GM19438 (cell line): ENCODE data around the gene HDAC4.
"Not testable (repeated sequence)": the region's sequence is repeated elsewhere in the genome, so short reads cannot be mapped to it uniquely, and the experiment has no call there.

Source experiments
- ATAC-seq: cut with Tn5 transposase; IDR thresholded peaks from one replicate; pipeline ENCODE4 v1.9.1; 2021; ENCODE audit warnings: low read depth; ENCODE audit not compliant: unreplicated experiment

HDAC4 gene

GRCh38 chr2:239182981-239183791, 217.6 kb downstream of the HDAC4 start:
- no peak for ATAC-seq

- ATAC-seq = no peak
Observed at GRCh38 chr2:239181903-239182581, 218.8 kb downstream of the HDAC4 start.

DNA sequence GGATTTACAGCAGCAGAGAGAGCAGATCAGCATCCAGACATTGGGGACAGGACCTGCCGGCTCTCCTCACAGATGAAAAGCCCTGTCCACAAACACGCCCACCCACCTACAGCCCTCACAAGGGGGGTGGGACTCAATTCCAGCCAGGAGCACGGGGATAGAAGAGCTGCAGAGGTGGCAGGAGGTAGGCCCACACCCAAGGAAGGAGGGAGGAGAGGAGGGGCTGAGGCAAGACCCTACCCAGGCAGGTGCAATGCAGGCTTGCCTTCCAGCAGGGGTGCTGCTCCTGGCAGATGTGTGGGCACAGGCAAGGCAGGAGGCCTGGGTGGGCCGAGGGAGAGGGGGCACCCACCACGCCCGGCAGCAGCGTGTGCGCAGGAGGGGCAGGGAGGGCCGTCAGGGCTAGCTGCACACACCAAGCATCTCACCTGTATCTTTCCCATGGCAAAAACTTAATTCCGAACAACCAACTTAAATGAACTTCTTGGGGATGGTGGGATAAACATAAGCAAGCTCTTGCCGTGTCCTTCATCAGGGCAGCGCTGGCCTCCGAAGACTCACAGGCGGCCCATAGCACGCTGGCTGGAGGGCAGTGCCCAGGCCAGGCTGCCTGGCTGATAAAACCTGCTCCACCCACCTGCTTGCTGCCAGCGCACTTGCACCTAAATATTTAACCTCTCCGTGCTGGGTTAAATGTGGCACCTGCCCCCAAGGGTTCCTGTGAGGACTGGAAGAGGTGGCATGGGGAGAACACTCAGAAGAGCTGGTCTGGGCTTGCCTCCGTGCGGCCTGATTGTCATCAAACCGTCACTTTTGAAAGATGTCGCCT, 219.5 kb downstream of the HDAC4 start:
- no peak for ATAC-seq

- no peak for ATAC-seq
Observed at GRCh38 chr2:239180526-239181073, 220.2 kb downstream of the HDAC4 start.

GRCh38 chr2:239179851-239180371, 220.9 kb downstream of the HDAC4 start:
- ATAC-seq = no peak

- no peak for ATAC-seq
Observed at GRCh38 chr2:239178954-239179353, 221.9 kb downstream of the HDAC4 start.

- ATAC-seq = no peak
Observed at GRCh38 chr2:239178484-239178883, 222.3 kb downstream of the HDAC4 start.

GRCh38 chr2:239177908-239178307, 222.9 kb downstream of the HDAC4 start:
- no peak for ATAC-seq

GRCh38 chr2:239177325-239177724, 223.5 kb downstream of the HDAC4 start:
- ATAC-seq = no peak

DNA sequence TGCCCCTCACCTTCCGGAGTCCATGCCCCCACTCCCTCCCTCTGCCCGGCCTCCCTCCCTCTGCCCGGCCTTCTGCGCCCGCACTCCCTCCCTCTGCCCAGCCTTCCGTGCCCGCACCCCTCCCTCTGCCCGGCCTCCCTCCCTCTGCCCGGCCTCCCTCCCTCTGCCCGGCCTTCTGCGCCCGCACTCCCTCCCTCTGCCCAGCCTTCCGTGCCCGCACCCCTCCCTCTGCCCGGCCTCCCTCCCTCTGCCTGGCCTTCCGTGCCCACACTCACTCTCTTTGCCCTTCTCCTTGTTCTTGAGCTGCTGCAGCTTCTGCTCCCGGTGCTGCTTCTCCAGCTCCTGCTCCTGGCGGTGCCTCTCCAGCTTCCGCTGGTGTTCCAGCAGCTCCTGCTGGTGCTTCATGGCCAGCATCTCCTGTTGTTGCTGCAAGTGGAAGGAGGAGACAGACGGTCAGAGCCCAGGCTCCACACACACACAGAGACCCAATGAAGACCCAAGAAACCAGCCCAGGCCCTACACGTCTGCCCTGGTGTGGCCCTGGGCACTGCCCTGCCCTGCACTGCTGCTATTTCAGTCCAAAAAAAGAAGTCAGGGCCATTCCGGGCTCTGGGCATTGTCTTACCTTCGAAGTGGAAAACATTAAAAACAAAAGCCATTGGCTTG, 224.5 kb downstream of the HDAC4 start:
- ATAC-seq = not testable (repeated sequence)

GRCh38 chr2:239175181-239175580, 225.6 kb downstream of the HDAC4 start:
- ATAC-seq = no peak

- no peak for ATAC-seq
Observed at GRCh38 chr2:239173301-239173700, 227.5 kb downstream of the HDAC4 start.

GRCh38 chr2:239171643-239172042, 229.2 kb downstream of the HDAC4 start:
- no peak for ATAC-seq

GRCh38 chr2:239169311-239170048, 231.3 kb downstream of the HDAC4 start:
- no peak for ATAC-seq

DNA sequence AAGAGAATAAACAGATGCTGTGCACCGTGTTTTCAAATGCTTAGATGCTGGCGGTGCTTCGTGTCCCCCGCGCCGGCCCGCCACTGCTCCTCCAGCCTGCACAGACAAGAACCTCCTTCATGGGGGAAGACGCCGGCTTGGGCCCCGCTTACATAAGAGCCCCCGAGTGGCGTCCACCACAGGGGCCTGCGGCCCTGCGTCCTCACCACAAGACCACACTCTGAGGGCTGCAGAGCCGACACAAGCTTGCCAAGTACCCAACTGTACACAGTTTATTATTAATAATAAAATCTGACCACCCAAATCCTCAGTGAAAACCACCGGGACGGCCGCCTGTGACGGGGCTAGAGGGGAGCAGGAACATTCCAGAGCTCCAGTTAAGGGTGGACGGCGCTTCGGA, 232.2 kb downstream of the HDAC4 start:
- no peak for ATAC-seq

- no peak for ATAC-seq
Observed at GRCh38 chr2:239167766-239168444, 232.9 kb downstream of the HDAC4 start.

GRCh38 chr2:239167011-239167673, 233.7 kb downstream of the HDAC4 start:
- ATAC-seq = no peak

- no peak for ATAC-seq
Observed at GRCh38 chr2:239166201-239166834, 234.5 kb downstream of the HDAC4 start.
